NCI-H526 treated with DMSO at 0.1 percent for 48 hours (cell line): ENCODE data around the gene COL2A1.

Experiments used
- DNase-seq: peaks from one replicate; lab custom pipeline; 2025; lab: John Stamatoyannopoulos, UW

The COL2A1 gene

GRCh38 chr12:47989666-47990065 is 14.6 kb downstream of the COL2A1 start:
- DNase-seq: no peak

DNA sequence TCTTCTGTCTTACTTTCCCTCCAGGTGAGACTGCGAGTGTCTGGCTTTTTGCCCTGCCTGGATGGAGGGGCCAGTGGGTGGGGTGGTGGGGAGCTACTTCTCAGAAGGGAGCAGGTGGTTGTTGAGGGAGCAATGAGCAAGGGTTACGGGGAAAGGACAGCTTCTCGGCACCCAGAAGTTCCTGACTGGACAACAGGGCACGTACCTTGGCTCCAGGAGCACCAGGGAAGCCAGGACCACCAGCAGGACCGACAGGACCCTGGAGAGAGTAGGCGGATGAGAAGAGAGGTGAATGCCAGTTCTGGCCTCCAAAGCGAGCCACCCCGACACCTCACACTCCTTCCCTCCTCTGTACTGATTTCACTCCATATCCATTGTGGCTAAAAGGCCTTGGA is 15.3 kb downstream of the COL2A1 start:
- no peak for DNase-seq

DNA sequence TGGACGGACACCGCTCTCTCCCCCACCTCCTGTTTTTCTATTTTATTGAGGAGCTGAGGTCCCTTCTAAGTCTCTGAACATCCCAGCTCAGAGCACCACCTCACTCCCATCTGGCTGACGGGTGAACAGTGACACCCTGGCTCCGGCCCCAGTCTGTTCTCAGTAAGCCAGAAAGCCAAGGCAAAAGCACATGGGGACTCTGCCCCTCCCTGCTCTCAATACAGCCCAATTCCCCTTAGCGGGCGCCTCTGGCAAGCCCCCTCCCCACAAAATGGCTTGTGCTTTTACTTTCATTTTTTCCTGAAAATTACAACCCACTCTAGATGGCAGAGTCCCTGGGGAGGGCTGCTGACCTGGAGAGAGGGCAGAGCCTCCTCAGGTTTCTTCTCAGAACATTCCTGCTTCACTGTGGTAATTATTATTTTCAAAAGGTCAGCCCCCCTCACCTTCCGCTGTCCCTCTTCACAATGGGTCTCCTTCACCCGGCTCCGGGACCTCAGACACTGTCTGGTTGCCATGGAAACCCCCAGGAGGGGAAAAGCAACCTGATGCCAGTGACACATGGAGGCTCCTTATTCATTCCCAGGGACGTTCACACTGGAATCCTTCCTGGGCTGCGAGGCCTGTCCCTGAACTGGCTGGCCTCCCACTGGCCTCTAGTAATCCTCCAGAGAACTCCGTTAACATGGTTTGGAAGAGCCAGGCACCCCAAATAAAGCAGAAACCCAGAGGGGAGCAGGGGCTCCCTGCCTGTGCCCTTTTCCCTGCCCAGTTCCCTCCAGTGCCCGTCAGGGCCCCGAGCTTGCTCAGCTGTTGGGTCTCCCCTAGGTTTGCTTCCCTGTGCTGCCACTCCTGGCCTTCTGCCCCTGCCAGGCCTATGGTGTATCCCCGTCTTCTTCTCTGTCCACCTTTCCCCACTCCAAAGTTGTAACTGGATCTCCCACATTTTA is 15.9 kb downstream of the COL2A1 start:
- DNase-seq: no peak

DNA sequence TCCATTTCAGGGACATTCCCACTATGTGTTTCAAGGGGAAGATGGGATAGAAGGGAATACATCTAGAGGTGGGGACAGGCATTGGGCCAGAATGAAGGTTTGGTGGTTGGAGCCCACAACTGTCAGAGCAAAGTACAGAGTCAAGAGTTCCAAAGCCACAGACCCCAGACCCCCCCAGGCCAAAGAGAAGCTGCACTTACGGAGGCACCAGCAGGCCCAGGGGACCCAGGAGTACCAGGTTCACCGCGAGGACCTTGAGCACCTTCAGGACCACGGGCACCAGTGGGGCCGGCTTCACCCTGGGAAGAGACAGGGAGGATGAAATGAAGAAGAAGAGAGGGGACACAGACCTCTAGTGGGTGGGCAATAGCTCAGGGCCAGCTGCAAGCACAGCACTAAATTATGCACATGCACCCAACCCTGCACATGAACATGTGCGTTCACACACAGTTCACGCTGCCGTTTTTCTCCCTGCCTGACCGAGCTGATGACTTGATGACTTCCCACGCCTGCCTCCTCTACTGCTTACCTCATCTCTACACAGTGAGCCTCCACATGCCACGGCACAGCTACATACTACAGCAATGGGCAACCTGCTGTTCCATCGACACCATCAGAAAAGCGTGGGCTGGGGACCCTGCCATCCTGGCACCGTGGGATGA is 16.7 kb downstream of the COL2A1 start:
- DNase-seq: no peak

DNA sequence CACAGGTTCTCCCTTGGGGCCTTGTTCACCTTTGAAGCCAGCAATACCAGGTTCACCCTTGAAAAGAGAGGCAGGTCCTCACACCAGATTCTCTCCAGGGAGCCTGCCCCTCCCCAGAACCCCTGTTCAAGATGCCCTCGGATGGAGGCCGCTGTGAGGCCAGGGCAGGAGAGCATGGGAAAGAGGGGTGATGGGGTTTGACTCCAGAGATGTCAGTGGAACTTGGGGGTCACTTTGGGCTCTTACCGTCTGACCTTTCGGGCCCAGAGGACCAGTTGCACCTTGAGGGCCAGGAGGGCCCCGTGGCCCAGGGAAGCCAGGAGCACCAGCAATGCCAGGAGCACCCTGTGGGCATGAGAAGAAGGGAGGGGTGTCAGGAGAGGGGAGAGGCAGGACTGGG is 17.4 kb downstream of the COL2A1 start:
- no peak for DNase-seq

GRCh38 chr12:47986291-47986660 is 18.0 kb downstream of the COL2A1 start:
- no peak for DNase-seq

DNA sequence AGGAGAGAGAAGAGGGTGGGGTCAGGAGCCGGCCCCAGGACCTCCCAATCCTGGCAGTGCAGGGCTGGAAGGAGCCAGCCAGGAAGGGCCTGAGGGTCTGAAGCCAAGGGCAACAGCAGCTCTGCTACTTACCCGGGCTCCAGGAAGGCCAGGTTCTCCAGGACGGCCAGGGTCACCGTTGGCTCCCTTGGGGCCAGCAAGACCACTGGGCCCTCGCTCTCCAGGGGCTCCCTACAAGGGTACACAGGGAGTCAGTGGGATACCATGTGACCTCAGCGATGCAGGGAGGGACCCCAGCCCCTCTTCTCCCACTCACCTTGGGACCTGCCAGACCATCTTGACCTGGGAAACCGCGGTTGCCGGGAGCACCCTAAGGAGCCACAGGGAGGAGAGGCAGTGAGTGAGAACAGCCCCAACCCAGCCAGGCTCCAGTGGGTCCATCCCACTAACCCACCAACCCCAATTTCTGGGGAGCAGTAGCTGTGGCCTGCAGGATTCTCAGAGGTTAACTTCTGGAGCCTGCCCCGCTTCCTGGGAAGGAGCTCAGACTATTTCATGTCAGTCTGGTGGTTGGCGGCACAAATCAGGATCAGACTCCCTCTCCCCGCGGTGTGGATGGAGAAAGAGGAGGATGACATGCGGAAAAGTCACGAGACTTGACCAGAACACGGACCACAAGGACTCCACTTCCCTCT is 18.5 kb downstream of the COL2A1 start:
- DNase-seq: no peak

GRCh38 chr12:47984331-47984801 is 19.9 kb downstream of the COL2A1 start:
- no peak for DNase-seq

DNA sequence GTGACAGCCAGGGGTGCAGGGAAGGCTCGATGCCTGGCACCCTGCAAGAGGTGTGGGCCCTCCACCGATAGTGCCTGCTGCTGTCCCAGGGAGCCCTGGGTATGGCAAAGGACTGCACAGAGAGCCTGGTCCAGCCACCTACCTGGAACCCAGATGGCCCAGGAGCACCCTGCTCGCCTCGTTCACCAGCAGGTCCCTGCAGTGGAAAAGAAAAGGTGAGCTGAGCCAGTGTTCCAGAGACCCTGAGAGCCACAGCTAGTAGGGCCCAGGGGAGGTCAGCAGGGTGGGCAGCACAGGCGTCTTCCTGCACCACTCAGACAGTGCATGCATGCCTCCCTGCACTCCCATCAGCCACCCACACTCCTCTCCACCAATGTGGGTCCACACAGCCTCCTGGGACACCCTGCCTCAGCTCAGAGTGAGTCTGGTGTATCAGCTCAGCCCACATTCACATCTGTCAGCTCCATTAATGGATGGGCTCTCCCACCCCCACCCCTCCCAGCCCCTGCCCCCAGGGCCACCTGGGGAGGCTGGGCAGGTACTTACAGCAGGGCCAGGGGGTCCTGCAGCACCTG is 20.6 kb downstream of the COL2A1 start:
- no peak for DNase-seq

DNA sequence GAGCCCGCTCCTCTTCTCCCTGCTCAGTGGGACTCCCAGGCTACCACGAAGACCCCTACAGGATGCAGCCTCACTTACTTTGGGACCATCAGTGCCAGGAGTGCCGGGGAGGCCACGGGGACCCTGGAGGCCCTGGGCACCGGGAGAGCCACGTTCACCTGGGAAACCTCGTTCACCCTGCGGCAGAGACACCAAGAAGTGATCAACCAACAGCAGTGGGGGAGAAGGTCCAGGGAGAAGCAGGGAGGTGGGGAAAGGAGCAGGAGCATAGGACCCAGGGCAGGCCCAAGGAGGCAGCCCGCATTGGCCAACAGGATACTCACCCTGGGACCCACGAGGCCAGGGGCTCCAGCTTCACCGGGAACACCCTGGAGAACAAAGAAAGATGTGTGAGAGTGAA is 21.5 kb downstream of the COL2A1 start:
- DNase-seq: no peak

DNA sequence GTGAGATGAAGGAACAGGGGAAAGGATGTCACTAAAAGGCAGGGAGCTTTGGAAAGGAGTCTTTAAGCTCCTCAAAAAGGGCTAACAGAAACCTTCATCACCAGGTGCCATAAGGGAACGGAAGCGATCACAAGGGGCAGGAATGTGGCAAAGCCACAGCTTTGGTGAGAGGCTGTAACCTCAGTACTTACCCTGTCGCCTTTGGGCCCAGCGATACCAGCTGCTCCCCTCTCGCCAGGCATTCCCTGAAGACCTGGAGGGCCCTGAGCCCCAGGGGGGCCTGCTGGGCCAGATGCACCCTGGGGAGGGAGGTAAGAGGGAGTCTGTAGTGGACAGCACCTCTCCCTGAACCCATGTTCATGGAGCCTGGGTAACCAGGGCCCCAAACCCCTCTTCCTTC is 22.0 kb downstream of the COL2A1 start:
- DNase-seq: no peak

DNA sequence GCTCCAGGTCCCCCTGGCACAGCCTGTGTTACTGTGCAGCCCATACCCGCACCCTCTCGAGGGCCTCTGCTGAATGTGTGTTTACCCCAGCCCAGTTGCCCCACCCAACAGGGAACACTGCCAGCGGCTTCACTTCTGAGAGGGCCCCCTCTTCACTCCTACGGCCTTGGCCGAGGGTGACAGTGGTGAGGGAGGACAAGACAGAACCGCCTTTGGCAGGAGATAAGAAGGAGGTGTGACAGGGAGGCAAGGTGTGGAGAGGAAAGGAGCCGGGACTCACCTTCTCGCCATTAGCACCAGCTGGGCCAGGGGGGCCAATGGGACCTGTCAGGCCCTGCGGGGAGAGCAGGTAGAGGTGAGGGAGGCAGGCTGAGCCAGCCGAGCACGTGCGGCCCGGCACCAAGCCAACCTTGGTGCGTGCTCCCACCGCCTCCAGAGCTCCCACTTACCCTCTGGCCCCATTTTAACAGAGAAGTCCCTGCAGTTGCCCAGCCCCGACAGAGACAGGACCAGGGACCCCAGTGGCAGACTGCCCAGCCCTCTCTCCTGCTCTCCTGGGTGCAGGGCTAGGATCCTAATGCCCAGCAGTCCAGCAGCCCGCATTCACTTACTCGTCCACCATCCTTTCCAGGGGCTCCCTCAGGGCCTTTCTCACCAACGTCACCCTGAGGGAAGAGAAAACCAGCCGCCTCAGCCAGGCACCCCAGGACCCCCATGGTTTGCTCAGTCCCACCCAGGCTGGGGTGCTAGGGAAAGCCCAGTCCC is 22.6 kb downstream of the COL2A1 start:
- DNase-seq: no peak

DNA sequence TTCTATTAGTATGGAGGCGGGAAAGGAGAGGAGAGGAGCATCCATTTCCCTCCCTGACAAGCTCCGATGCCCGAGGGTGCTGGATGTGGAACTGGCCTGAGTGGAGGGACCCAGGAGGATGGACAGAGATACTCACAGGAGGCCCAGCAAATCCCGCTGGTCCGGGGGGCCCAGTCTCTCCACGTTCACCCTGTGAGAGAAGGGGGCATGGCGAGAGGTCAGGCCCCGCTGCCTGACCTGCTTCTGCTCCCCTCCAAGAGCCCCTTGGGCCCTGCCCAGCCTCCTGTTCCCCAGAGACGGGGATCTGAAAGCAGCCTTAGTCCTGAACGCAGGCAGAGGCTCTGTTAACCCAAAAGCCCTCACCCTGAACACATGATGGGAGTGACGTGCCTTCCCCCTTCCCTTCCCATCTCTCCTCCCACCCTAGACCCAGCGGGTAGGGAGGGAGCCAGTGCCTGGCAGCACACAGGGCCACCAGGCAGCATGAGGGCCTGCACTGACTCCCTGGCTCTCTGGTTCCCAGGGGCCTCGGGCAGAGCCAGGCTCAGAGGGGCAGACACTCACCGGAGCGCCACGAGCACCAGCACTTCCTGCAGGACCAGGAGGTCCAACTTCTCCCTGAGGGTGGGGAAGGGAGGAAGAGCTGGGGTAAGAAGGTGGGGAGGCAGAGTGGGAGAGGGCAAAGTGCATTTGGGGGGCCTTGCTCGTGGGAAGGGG is 23.3 kb downstream of the COL2A1 start:
- no peak for DNase-seq

DNA sequence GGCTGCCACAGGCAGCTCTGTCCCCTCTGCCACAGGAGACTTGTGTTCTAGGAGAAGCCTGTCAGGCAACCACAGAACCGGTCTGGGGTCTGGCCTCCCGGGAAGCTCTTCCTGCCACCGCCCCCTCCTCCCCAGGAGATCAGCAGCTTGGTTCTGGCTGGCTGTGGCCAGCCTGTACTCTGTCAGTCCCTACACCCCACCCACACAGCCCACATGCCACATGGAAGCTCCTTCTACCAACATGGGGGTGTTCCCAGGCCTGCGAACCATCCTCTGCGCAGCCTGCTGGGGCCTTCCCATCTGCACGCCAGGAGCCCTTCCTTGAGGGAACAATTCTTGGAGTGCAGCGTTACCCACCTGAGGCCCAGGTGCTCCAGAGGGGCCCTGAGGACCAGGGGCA is 24.1 kb downstream of the COL2A1 start:
- DNase-seq: no peak

- no peak for DNase-seq
Measured at GRCh38 chr12:47979686-47980085, 24.6 kb downstream of the COL2A1 start.

DNA sequence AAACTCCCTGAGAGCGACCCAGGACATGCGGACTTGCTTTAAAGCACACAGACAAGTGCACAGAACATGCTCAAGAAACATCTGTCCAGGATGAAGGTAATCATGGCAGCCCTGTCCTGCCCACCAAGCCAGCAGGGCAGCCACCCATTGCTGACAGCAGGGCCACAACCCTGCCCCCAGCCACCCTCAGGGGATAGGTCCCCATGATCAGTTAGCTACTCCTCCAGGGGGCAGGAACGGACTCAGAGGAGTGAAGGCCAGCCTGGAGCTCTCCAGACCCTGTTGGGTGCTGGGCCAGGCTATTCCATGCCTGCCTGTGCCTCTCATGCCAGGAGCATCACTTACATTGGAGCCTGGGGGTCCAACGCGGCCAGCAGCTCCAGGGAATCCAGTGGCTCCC is 25.1 kb downstream of the COL2A1 start:
- DNase-seq: no peak

GRCh38 chr12:47978598-47978873 is 25.7 kb downstream of the COL2A1 start:
- no peak for DNase-seq

GRCh38 chr12:47977772-47978597 is 26.3 kb downstream of the COL2A1 start:
- no peak for DNase-seq

DNA sequence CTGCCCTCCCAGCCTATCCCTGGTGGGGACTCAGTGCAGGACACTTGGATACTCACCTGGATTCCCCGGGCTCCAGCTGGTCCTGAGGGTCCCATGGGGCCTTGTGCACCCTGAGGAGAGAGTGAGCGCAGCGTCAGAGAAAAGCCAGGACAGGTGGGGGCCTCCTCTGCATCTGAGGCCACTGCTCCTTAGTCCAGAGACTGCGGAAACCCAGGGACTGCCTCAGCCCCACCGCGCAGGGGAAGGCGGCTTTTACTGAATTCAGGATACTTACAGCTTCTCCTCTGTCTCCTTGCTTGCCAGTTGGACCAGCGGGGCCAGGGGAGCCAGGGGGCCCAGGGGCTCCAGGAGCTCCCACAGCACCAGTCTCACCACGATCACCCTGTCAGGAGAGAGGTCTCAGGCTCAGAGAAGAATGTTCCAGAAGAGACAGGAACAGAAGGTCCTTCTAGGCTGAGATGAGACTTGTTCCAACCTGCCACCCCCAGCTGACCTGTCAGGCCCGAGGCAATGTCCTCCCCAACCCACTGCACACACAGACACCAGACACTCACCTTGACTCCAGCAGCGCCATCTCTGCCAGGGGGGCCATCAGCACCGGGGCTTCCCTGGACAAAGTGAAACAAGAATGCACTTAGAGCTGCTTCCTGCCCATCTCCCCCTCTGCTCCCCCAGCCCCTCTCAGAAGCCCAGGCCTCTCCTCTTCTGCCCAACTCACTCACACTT is 27.1 kb downstream of the COL2A1 start:
- no peak for DNase-seq

GRCh38 chr12:47975816-47976215 is 28.5 kb downstream of the COL2A1 start:
- no peak for DNase-seq
